Measurements from ENCODE around the gene CREM. TPM values are rescaled to one million over a fixed set of nuclear protein-coding genes. Genes with fewer than 3 reads are reported as not detected.

Gene CREM
- total RNA-seq, 4 donors from 2014 or later, result 24.3 to 42.5 (median 30.1) TPM

DNA sequence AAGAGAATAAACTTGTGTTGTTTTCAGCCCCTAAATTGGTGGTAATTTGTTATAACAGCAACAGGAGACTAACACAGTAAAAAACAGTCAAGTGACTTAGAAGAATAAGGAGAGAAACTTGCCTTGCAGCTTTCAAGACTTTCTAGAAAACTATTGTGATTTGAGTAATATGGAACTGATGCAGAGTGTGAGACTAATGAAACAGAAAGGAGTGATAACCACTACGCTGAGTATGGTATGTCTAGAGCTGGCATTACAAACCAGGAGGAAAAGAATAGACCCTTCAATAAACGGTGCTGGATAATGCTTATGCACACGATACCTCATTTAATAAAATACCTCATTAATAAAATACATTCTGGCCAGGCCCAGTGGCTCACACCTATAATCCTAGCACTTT, 99.9 kb downstream of the CREM start:
- Histone ChIP-seq H3K36me3 (no peaks in the 10 kb centered on the region), H3K27me3 (no peaks in the 10 kb centered on the region), H3K4me1 (no peaks in the 10 kb centered on the region), H3K9me3 (no peaks in the 10 kb centered on the region), H3K27ac (no peak overlapping the region), H3K4me3 (no peak overlapping the region)
- ATAC-seq (no peak), DNase-seq (no peak)
- TF ChIP-seq, protein P1, sequence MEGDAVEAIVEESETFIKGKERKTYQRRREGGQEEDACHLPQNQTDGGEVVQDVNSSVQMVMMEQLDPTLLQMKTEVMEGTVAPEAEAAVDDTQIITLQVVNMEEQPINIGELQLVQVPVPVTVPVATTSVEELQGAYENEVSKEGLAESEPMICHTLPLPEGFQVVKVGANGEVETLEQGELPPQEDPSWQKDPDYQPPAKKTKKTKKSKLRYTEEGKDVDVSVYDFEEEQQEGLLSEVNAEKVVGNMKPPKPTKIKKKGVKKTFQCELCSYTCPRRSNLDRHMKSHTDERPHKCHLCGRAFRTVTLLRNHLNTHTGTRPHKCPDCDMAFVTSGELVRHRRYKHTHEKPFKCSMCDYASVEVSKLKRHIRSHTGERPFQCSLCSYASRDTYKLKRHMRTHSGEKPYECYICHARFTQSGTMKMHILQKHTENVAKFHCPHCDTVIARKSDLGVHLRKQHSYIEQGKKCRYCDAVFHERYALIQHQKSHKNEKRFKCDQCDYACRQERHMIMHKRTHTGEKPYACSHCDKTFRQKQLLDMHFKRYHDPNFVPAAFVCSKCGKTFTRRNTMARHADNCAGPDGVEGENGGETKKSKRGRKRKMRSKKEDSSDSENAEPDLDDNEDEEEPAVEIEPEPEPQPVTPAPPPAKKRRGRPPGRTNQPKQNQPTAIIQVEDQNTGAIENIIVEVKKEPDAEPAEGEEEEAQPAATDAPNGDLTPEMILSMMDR (IDR thresholded peaks at IDR 0.05 in 4 of 5, conservative IDR thresholded peaks at IDR 0.05 in 1 of 5), result no peak
- TF ChIP-seq POLR2A (IDR thresholded peaks at IDR 0.05), result no peak
- intact Hi-C loops (cut with DNase I; ENCODE audit: low total_unique reads) (no loop called here), in situ Hi-C loops (cut with MboI; ENCODE audit: low sequenced_read_pairs in 4 of 4) (loop anchor here in 3 of 4 donors (25.0 kb wide), 2 partner anchors 336 to 361 kb away; no protein-coding TSS in a partner anchor)

DNA sequence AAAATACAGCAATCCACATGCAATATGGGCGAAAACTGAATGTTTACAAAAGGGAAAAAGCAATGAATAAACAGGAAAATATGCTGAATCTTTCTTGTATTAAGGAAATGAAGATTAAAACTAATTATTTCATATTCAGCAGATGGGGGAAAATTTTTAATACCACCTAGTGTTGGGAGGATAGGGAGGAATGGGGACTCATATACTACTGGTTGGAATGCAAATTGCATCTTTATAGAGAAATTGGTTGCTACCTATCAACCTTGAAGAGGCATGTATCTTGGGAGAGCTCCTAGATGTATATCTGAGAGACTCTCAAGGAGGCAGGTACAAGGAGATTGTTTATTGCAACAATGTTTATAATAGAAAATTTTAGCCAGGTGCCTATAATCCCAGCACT, 101.4 kb downstream of the CREM start:
- TF ChIP-seq, protein P1 (IDR thresholded peaks at IDR 0.05 in 4 of 5, conservative IDR thresholded peaks at IDR 0.05 in 1 of 5), result no peak
- TF ChIP-seq POLR2A (IDR thresholded peaks at IDR 0.05), result no peak
- Histone ChIP-seq H3K27me3 (no peaks in the 10 kb centered on the region), H3K4me3 (no peak overlapping the region), H3K9me3 (no peaks in the 10 kb centered on the region), H3K27ac (no peak overlapping the region), H3K4me1 (no peaks in the 10 kb centered on the region), H3K36me3 (no peaks in the 10 kb centered on the region)
- in situ Hi-C loops (cut with MboI; ENCODE audit: low sequenced_read_pairs in 4 of 4) (loop anchor here in 3 of 4 donors (25.0 kb wide), 2 partner anchors 334 to 359 kb away; no protein-coding TSS in a partner anchor), intact Hi-C loops (cut with DNase I; ENCODE audit: low total_unique reads) (no loop called here)
- ATAC-seq (no peak), DNase-seq (no peak)

DNA sequence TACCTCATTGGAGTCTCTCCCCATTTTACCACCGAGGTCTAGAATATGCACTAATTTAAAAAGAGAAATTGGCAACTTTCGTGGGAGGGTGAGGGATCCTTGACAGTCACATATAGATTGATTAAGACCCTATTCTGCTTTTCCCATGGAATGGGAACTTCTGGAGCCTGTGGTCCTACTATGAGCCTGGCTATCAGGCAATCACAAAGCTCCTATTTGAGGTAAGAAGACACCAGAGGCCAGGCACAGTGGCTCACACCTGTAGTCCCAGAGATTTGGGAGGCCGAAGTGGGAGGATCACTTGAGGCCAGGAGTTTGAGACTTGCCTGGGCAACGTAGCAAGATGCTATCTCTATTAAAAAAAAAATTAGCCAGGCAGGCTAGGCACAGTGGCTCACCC, 105.0 kb downstream of the CREM start:
- intact Hi-C loops (cut with DNase I; ENCODE audit: low total_unique reads) (no loop called here), in situ Hi-C loops (cut with MboI; ENCODE audit: low sequenced_read_pairs in 4 of 4) (loop anchor here in 3 of 4 donors (25.0 kb wide), 2 partner anchors 331 to 356 kb away; no protein-coding TSS in a partner anchor)
- no peak for TF ChIP-seq POLR2A (IDR thresholded peaks at IDR 0.05)
- TF ChIP-seq, protein P1 (IDR thresholded peaks at IDR 0.05 in 4 of 5, conservative IDR thresholded peaks at IDR 0.05 in 1 of 5), result no peak
- H3K9me3 ChIP-seq, result no peaks in the 10 kb centered on the region
- H3K4me1 ChIP-seq, result no peaks in the 10 kb centered on the region
- no peak overlapping the region for H3K27ac ChIP-seq
- ATAC-seq (no peak), DNase-seq (no peak)
- no peaks in the 10 kb centered on the region for H3K27me3 ChIP-seq
- H3K36me3 ChIP-seq, result no peaks in the 10 kb centered on the region
- H3K4me3 ChIP-seq, result no peak overlapping the region

DNA sequence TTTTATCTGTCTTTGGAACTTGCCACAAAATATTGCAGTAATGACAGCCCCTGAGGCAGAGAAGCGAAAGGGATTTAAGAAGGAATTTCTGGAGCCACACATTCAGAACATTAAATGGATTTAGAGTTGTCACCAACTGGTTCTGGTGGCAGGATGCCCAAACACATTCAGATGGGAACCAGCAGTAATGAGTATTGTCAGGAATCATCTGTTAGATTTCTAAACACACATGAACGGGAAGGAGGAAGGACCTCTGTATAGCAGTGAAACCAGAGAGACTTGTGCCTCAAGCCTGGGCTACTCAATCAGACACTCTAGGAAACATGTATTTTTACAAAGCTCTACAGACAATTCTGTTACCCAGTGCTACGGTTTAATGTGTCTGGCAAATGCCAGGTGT, 105.9 kb downstream of the CREM start:
- no peak for TF ChIP-seq POLR2A (IDR thresholded peaks at IDR 0.05)
- TF ChIP-seq, protein P1 (IDR thresholded peaks at IDR 0.05 in 4 of 5, conservative IDR thresholded peaks at IDR 0.05 in 1 of 5), result no peak
- in situ Hi-C loops (cut with MboI; ENCODE audit: low sequenced_read_pairs in 4 of 4), result loop anchor here in 3 of 4 donors (25.0 kb wide), 2 partner anchors 330 to 355 kb away; no protein-coding TSS in a partner anchor
- H3K4me3 ChIP-seq, result no peak overlapping the region
- no peaks in the 10 kb centered on the region for H3K27me3 ChIP-seq
- H3K27ac ChIP-seq, result no peak overlapping the region
- ATAC-seq, result no peak
- DNase-seq, result no peak
- no peaks in the 10 kb centered on the region for H3K36me3 ChIP-seq
- H3K4me1 ChIP-seq, result no peaks in the 10 kb centered on the region
- intact Hi-C loops (cut with DNase I; ENCODE audit: low total_unique reads), result no loop called here
- no peaks in the 10 kb centered on the region for H3K9me3 ChIP-seq

DNA sequence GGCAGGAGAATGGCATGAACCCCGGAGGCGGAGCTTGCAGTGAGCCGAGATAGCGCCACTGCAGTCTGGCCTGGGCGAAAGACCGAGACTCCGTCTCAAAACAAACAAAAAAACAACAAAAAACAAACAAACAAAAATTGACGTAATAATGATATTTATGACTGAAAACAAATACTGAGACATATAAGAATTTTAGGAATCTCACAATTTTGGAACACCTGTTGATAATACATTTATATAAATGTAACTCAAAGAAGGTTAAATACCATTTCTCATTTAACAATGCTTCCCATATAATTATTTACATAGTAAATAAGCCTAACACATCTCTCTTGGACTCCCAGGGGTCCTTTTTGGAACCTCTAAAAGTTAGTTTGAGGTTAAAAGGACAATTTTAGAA, 107.4 kb downstream of the CREM start:
- Histone ChIP-seq H3K27me3 (no peaks in the 10 kb centered on the region), H3K36me3 (no peaks in the 10 kb centered on the region), H3K4me1 (no peaks in the 10 kb centered on the region), H3K9me3 (no peaks in the 10 kb centered on the region), H3K4me3 (no peak overlapping the region), H3K27ac (no peak overlapping the region)
- in situ Hi-C loops (cut with MboI; ENCODE audit: low sequenced_read_pairs in 4 of 4), result loop anchor here in 3 of 4 donors (25.0 kb wide), 2 partner anchors 328 to 353 kb away; no protein-coding TSS in a partner anchor
- intact Hi-C loops (cut with DNase I; ENCODE audit: low total_unique reads), result no loop called here
- no peak for DNase-seq
- no peak for ATAC-seq
- TF ChIP-seq, protein P1 (IDR thresholded peaks at IDR 0.05 in 4 of 5, conservative IDR thresholded peaks at IDR 0.05 in 1 of 5), result no peak
- TF ChIP-seq POLR2A (IDR thresholded peaks at IDR 0.05), result no peak

Data from gastrocnemius medialis (tissue), 4 donors.